ENCODE data around the gene MAPK8IP3.

Gene MAPK8IP3

DNA sequence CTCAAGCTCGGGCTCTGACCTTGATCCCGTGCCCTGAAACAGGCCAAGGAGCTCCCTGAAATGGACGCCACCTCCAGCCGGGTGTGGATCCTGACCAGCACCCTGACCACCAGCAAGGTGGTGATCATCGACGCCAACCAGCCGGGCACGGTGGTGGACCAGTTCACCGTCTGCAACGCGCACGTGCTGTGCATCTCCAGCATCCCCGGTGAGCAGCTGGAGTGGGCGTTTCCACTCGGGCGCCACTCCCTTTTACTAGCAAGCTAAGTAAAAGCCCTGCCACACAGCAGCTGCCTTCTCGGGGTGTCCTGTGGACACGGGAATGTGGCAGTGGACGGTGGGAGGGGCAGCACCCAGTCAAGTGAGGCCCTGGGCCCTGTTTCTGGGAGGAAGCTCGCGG lies 59.0 kb downstream of the MAPK8IP3 start:
- no peak for DNase-seq

- no peak for DNase-seq
Measured at GRCh38 chr16:1765826-1766225, 59.8 kb downstream of the MAPK8IP3 start.

- no peak for DNase-seq
Measured at GRCh38 chr16:1766231-1766630, 60.2 kb downstream of the MAPK8IP3 start.

GRCh38 chr16:1766701-1767100 lies 60.7 kb downstream of the MAPK8IP3 start:
- DNase-seq = no peak

- no peak for DNase-seq
Measured at GRCh38 chr16:1767116-1767994, 61.4 kb downstream of the MAPK8IP3 start.

GRCh38 chr16:1768061-1768766 lies 62.2 kb downstream of the MAPK8IP3 start:
- no peak for DNase-seq

DNA sequence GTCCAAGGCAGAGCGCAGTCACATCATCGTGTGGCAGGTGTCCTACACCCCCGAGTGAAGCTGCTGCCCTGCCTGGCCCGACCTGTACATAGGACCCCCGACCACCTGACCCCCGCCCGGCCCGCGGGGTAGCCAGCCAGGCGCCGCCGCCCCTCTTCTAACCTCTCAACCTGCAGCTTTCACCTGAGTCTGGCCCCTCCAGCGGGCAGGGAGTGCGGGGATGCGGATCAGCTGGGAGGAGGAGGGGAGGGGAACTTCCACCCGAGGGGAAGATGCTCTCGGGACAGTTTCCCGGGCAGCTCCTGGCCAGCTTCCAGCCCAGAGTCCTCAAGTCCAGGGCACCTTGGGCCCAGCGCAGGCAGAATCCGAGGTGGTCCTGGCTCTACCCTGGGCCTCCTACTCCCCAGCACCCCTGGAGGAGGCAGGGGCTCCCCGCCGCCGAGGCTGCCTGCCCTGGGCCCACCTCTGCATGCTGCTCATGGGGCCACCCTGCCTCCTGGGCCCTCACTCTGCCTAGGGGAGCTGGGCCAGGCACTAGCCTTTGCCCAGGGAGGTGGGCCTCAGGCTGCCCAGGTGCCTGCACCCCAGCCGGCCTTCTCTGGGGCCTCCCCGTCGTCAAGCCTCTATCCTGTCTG lies 62.9 kb downstream of the MAPK8IP3 start:
- DNase-seq = no peak

DNA sequence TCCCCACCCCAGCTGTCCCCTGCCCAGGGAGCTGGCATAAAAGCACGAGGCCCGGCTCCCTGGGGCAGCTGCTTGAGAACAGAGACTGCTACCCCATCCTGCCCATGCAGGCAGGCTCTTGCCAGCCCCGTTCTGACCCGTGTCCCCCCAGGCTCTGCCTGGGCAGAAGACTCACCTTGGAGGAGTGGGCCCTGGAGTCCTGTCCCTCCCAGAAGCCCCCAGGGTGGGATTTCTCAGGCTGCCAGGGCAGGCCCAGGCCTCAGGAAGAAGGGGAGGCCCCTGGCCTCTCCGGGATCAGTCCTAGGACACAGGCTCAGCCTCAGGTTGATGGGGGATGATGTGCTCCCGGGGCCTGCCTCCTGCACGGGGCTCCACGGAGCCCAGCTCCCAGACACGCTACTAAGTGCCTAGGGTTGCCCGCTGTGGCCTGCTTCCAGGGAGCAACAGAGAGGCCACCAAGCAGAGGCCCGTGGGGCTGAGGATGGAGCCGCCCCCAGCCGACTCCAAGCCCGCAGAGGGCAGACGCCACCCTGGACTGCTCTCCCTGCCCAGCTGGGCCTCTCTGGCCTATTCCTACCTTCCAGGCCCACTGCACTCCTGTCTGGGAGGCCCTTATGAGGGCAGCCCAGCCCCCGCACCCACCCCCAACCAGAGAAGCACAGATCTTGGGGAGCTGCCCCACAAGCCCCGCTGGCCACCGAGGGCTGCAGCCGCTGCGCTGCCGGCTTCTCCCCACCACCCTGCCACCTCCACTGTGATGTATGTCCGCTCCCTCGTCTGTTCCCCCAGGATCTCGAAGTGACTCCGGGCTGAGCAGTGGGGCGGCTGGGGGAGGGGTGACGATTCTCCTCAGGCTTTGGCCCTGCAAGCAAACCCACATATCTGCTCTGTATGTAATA lies 63.7 kb downstream of the MAPK8IP3 start:
- DNase-seq = no peak

DNA sequence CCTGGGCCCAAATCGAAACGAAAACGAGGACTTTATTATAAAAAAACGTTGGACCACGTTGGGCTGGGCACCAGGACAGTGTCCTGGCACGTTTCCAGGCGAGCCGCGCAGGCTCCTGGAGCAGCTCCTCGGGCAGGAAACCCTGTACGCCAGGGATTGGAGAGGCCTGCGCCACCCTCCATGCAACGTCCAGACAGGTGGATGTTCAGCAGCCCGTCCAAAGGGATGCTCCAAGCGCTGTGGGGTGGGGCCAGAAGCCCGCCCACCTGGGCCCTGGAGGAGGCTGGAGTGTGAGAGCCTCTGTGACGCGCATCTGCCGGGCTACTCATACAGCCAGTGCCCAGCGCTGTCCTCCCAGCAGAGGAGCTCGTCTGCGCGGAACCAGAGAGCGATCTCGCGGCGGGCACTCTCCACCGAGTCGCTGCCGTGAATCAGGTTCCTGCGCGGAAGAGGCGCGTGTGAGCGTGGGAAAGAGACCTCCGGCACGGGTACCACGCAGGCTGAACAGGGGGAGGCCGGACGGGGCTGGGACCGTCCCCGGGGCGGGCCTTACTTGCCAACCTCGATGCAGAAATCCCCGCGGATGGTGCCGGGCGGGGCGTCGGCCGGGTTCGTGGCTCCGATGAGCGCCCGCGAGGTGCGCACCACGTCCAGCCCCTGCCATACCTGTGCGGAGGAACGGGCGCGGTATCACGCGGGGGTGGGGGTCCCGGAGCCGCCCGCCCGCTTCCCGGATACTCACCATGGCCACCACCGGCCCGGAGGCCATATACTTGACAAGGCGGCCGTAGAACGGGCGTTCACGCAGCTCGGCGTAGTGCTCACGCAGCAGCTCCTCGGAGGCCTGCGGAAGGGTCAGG lies 64.6 kb downstream of the MAPK8IP3 start:
- DNase-seq = peak; percentile 49

DNA sequence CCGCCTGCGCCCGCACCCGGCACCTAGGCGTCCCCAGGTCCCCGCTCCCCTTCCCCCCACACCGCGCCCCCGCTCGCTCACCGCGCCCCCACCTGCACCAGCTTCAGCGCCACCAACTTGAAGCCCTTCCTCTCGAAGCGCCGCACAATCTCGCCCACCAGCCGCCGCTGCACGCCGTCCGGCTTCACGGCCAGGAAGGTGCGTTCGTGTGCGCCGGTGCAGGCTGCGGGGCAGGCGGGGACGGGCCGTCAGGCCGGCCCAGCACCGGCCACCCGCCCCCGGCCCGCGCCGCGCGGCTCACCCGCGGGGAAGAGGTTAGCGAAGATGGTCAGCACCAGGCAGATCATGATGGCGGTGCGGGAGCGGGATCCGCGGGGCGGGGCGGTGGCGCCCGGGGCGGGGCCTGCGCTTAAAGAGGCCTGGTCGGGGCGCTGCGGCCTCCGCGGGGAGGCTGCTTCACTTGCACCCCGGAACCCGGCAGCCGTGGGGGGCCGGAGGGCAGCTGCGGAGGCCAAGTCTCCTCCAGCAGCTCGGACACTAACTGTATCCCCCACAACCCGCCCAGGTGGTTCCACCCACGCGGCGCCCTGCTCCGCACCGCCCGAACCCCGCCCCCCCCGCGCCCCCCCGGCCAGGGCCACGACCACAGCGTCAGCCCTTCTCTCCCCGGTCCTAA lies 65.3 kb downstream of the MAPK8IP3 start, which contains the start of gene NME3:
Gene NME3, minus strand, starts transcription at position 356 of the 676 bp plus-strand sequence. Its CDS starts 9 bp downstream, at position 347.
- DNase-seq = peak; percentile 80

DNA sequence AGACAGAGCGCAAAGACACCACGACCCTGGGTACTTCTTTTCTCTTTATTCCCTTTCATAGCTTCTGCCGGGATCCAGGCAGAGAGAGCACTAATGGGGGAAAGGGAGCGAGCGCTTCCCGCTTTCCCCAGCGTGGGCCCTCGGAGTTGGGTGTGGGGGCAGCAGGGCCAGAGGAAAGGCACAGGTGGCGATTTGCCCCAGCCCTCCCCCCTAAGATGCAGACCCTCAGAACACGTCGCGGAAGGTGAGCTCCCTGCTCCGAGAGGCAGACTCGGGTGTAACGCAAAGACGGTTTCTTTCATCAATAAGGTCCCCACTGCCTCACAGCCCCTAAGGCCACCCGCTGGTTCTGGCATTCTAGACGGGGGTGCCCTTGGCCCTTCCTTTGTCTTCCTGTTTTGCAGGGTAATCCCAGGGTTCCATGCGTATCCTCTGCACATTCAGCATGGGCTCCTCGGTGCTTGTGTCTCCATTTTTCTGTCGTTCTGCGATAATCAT lies 65.9 kb downstream of the MAPK8IP3 start:
- no peak for DNase-seq

GRCh38 chr16:1772362-1772907 lies 66.4 kb downstream of the MAPK8IP3 start, which contains the start of gene EME2:
Gene EME2, plus strand, starts transcription at chr16:1772810. Its CDS starts 418 bp downstream, at chr16:1773228.
- DNase-seq = peak; percentile 78

GRCh38 chr16:1772908-1773702 lies 67.1 kb downstream of the MAPK8IP3 start, which contains the start of gene MRPS34:
Gene MRPS34, minus strand, starts transcription at chr16:1773134. Its CDS starts 15 bp downstream, at chr16:1773119.
- peak; percentile 84 for DNase-seq

DNA sequence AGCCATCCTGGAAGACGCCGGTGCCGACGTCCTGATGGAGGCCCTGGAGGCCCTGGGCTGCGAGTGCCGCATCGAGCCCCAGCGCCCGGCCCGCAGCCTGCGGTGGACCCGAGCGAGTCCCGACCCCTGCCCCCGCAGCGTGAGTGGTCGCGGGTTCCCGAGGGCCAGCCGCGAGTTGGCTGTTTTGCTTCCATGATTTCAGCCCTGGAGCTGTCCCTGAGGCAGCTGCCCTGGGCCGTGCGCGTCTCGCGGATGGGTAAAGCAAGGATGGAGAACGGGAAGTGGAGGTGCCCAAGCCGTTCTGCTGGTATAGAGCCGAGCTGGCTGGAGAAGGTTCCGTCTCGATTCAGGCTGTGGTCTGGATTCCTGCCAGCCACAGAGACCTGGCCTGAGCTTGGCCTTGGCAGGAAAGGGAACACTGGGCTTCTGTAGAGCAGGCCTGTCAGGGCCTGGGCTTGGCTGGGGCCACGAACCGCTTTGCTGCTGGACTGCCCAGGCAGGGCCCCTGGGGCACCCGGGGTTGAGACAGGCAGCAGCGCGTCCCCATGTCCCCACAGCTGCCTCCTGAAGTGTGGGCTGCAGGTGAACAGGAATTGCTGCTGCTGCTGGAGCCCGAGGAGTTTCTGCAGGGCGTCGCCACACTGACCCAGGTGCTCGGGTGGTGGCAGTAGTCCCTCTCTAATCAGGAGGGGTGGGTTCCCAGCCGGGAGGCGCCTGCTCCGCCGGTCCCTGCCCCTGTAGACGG lies 67.9 kb downstream of the MAPK8IP3 start:
- DNase-seq = no peak

DNA sequence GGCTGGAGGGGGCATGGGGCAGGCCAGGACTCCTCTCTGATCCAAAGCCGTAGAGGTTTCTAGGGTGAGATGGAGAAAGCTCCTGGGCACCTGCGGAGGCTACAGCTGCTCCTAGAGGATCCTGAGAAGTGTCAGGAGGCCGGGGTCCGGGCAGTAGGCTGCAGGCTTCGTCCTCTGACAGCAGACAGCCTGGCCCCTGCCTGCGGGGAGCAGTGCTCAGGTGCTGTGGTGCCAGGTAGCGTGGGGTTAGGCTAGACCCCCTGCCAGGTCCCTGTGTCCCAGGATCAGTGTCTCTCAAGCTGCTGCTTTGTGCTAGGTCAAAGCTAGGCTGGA lies 68.4 kb downstream of the MAPK8IP3 start:
- DNase-seq = no peak

DNA sequence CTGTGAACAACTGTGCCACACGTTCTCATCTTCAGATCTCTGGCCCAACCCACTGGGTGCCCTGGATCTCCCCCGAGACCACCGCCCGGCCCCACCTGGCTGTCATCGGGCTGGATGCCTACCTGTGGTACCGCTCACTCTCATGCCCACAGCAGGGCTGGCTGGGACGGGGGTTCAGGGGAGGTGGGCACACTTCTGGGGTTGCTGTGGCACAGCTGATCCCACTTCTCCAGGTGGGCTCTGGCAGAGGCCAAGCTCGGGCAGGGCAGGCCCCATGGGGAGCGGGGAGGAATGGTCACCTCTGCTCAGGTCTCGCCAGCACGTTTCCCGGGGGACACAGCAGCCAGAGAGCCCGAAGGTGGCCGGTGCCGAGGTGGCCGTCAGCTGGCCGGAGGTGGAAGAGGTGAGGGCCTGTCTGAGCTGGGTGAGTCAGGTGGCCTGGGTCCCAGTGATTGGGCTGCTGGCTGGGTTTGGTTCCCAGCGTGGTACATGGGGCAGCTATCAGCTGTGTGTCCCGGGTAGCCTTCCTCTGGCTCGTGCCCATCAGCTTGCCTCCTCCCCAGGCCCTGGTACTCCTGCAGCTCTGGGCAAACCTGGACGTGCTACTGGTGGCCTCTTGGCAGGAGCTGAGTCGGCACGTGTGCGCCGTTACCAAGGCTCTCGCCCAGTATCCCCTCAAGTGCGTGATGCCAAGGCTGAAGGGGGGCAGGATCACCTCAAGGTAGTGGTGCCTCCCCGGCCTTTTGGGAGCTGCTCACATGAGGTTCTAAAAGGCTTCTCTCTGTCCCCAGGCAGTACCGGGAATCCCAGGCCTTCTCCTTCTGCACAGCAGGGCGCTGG lies 69.2 kb downstream of the MAPK8IP3 start:
- DNase-seq = no peak

- DNase-seq = no peak
Measured at GRCh38 chr16:1775846-1776671, 70.1 kb downstream of the MAPK8IP3 start.
